Epithelial cell of esophagus (primary cell): Measurements from ENCODE around the gene ARVCF.

Source experiments
- DNase-seq: peaks from one replicate; pipeline ENCODE4 v3.0.0; 2010; ENCODE audit warnings: low read depth
- H3K4me3 ChIP-seq: 2 replicates; pipeline ENCODE4 v1.5.1; 2011; ENCODE audit warnings: mild to moderate bottlenecking, low read length, control low read depth
- CTCF ChIP-seq: IDR thresholded peaks from 2 replicates; pipeline ENCODE4 v1.5.1; 2011; ENCODE audit warnings: low read depth, mild to moderate bottlenecking, low read length, control low read depth, inconsistent platforms; ENCODE audit not compliant: insufficient read depth; ENCODE audit errors: missing control alignments

Gene ARVCF

GRCh38 chr22:20009018-20009491 lies 7.6 kb downstream of the ARVCF start:
- no peak overlapping the region for H3K4me3 ChIP-seq
- no peak for DNase-seq
- TF ChIP-seq CTCF: no peak

- no peak for TF ChIP-seq CTCF
- DNase-seq: peak; percentile 22
- no peak overlapping the region for H3K4me3 ChIP-seq
These were observed 8.2 kb downstream of the ARVCF start for GRCh38 chr22:20008221-20008995.

- no peak for TF ChIP-seq CTCF
- DNase-seq: no peak
- H3K4me3 ChIP-seq: no peak overlapping the region
These were observed 12.2 kb downstream of the ARVCF start for GRCh38 chr22:20004464-20004863.

GRCh38 chr22:20003304-20003703 lies 13.3 kb downstream of the ARVCF start:
- DNase-seq: no peak
- no peak for TF ChIP-seq CTCF

GRCh38 chr22:20002636-20003035 lies 14.0 kb downstream of the ARVCF start:
- no peak overlapping the region for H3K4me3 ChIP-seq
- TF ChIP-seq CTCF: no peak
- DNase-seq: no peak

More at GRCh38 chr22:20003304-20003703, 13.3 kb downstream of the ARVCF start:
- H3K4me3 ChIP-seq: no peak overlapping the region

- no peak for TF ChIP-seq CTCF
- H3K4me3 ChIP-seq: no peak overlapping the region
- no peak for DNase-seq
These were observed 14.5 kb downstream of the ARVCF start for GRCh38 chr22:20002128-20002527.
